Dermis blood vessel endothelial cell (primary cell): ENCODE results near the gene ARNT2. TPM values are rescaled to one million over a fixed set of nuclear protein-coding genes. Genes with fewer than 3 reads are reported as not detected.

ENCODE experiments used
- DNase-seq: peaks from one replicate; pipeline ENCODE4 v3.0.0; 2010
- total RNA-seq: library from RNA; depleted of rRNA; stranded (reverse); fragments of >200 nt; gene quantifications from 2 replicates; pipeline ENCODE4 v1.2.3, GENCODE V29; 2014

ARNT2 gene
- total RNA-seq, 1 donor from 2014 or later = 0.34 TPM

DNA sequence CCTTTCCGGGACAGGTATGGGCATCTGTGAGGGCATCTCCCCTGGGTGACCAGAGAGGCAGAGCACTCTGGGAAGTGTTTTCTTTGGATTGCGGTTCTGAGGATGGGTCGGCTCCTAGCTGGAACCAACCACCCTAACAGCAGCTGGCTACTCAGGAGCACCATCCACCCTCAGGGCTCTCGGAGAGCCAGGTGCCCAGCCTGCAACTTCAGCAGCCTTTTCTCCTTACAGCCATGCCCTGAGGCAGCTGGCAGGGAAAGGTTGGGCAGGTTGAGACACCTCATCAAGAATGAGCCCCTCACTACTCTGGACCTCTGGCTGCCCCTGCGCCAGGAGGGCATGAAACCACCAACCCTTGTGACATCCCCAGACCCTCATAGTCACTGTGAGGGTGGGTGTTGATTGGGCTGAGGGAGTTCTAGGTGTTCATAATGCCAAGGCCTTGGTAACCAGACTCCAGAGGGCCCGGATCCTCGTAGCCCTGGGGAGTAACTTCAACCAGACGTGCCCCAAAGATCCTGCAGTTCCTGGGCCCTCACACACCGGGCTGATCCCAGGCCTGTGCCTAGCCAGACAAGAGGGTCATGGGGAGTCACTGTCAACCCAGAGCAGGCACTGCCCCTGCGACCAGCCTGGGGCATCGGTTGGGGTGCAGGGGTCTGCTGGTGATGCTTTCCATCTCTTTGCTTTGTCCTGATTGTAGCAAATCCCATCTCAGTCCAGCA is 176.5 kb downstream of the ARNT2 start:
- no peak for DNase-seq

DNA sequence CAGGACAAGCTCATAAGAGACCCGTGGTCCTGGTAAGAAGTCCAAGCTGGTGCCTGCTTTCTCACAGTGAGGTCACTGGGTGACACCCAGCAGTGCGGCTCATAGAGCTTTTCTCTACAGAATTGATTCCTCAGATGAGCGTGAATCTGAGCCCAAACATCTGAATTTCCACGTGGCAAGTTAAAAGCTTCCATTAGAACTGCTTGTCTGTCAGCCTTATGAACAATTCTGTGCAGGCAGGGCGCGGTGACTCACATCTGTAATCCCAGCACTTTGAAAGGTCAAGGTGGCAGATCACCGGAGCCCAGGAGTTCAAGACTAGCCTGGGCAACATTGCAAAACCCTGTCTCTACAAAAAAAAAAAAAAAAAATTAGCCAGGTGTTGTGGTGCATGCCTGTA is 177.8 kb downstream of the ARNT2 start:
- DNase-seq = no peak

DNA sequence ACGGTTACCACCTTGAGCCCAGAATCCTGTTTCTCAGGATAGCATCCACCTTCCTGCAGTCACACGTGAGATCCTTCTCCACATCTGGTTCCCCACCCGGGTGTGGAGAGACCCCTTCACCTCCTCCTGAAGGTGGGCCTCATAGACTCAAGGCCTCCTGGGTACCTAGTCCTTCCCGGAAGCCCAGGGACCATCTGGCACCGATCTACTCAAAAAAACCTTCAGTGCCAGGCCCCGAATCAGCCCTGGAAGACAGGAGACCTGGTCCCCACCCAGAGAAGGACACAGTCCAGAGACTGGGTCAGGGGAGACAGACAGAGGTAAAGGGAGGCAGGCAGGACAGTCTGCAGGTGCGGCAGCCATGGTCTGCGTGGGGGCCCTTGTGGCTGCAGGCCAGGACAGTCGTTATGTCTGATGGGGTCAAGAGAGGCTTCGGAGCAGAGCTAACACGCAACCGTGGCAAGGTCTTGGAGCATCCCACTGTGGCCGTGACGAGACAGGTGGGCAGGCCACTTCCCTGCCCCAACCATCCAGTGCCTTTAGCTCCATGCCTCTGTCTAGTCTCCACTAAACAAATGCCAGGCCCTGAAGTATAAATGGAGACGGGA is 178.7 kb downstream of the ARNT2 start:
- DNase-seq = no peak

DNA sequence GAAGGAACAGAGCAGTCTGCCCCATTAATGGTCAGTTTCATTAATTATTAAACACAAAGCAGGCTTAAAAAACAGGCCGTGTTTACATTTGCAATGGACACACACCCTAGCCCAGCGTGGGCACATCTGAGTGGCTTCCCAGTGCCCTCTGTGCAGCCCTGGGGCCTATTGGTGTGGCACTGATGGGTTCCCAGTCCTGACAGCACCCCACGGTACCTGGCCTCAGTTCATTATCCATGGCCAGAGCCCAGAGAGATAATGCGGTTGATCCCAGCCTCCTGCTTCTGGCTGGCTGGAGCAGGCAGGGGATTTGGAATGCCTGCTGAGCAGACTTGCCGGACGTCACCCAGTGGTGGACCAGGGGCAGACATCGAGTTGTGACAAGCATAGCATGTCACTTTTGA is 180.4 kb downstream of the ARNT2 start:
- DNase-seq = no peak

DNA sequence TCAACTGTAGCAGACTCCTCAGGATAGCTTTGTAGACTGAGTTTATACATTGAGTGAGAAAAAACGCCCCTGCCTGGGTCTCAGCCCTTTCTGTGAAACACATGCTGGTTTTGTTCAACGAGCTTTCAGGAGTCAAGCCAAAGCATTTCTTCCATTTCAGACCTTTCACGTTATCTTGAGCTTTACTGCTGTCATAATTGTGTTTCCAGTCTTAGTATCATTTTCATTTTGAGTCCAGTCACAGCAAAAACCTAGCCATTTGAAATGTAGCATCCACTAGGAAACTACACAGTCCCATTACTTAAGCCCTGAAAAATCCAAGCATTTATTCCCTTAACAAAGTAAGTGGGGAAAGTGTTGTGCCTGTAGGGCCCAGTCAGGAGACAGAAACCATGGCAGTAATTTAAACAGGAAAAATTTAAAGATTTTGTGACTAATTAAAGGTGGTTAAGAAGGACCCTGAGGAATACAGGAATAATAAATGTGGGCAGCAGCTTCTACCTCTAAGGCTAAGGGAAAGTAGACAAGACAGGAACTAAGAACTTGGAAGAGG is 180.9 kb downstream of the ARNT2 start:
- DNase-seq = no peak

DNA sequence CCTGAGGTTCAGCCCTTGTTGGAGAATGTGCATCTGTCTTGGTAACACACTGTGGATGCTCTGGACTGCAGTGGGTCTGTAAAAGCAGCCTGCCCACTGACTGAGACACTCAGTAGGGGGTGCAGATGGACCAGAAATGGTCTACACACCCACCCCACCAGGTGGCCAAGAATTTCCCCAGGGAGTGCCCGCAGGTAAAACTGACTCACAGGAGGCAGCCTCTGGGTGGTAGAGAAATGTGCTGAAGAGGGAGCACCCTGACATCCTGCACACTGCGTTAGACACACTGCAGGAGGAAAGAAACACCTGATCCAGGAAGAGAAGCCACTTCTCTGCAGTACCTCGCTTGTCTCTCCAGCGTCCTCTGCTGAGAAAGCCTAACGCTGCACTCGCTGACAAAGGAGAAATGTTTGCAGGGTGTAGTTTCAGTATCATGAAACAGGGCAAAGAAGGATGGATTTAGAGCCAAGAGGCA is 181.4 kb downstream of the ARNT2 start:
- DNase-seq = no peak

DNA sequence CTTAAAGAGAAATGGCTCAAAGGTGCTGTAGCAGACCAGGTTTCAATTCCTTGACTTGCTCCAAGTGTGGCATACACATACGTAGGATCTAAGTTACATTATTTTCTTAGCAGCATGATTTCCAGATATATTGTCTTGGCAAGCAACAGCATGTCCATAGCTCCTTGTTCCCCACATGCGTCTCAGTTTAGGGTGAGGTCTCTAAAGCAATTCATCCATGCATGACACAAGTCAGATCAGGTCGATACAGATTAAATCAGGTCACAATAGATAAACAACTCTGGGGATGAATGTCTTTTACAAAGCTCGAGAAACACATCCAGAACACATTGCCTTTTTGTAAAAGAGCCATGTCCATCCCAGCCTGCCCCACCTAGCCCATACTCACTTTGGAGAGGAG is 182.0 kb downstream of the ARNT2 start:
- no peak for DNase-seq

DNA sequence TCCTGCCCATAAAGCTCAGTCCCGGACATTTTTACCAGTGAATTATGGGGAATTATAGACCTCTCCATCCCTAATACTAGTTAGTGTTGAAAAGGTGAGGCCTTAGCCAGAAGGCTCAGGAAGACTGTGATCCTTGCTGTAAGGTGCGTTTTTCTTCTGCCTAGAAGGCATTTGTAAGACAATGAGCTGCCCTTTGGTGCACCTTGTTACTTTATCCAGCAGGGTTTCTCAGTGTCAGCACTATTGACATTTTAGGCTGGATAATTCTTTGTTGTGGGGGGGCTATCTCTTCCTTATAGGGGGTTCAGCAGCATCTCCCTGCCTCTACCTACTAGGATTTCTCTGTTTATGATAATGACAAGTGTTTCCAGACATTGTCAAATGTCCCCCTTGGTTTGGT is 182.8 kb downstream of the ARNT2 start:
- no peak for DNase-seq

DNA sequence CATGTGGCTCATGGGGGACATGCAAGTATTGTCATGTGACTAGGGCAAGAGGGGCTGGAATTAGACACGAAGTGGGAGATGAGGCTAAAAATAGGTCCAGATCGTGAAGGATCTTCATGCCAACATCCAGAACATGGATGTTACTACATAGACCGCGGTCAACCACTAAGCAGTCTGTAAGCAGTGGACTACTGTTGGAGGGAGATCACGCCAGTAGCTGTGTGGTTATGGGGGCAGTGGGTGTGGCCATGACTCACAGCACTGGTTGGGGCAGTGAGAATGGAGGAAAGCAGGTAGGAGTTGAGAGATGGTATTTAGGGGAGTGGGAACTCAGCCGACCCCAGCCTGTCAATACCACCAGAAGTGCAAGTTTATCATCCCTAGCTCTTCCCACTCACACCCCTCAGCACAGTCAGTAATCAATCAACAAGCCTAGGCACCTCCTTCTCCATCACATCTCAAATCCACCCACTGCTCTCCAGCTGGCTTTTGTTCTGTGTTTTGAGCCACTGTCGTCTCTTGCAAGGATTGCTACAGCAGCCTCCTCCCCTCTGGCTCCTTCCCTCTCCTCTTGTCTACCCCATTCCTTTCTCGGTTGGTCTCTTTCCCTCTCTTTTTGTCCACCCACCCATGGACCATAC is 183.8 kb downstream of the ARNT2 start:
- DNase-seq = no peak

DNA sequence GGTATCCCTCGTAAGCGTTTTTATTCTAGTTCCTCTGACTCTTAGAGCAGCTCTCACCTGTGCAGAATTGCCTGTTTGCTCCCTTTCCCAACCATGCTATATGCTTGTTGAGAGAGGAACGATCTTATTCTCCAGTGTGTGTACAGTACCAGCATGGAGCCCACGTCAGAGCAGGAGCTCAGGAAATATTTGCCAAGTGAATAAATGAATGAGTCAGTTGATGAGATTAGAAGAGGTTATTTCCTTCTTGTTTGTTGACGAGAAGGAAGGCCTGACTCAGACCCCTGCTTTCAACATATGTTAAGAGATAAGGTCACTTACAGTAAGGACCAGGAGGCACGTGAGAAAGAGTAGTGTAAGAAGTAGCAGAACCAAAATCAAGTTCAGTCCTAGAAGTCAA is 184.6 kb downstream of the ARNT2 start:
- peak; percentile 78 for DNase-seq

DNA sequence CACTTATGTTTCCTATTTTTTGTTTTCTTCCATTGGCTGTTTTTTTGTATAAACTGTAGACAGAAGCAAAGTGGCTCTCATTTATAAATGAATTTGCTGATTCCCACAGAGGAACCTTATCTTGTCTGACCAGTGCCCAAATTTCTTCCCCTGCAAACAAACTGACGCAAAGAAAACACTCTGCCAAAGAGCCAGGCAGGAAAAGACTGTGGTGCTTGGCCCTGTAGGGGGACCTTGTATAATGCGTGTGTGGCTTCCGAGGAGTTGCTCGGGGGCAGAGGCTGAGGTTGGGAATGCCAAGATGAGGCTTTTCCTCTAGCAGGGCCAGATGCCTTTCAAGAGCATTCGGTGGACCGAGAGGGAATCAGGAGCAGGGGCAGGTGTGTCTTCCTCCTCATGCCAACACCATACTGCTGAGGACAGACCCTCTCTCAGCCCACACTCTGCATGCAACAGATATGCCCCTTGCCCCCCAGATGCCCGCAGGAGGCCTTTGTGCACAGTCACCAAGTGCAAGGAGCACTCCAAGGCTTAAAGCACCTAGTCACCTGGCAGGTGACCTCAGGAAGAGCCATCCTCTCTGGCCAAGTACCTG is 186.7 kb downstream of the ARNT2 start:
- peak; percentile 16 for DNase-seq

DNA sequence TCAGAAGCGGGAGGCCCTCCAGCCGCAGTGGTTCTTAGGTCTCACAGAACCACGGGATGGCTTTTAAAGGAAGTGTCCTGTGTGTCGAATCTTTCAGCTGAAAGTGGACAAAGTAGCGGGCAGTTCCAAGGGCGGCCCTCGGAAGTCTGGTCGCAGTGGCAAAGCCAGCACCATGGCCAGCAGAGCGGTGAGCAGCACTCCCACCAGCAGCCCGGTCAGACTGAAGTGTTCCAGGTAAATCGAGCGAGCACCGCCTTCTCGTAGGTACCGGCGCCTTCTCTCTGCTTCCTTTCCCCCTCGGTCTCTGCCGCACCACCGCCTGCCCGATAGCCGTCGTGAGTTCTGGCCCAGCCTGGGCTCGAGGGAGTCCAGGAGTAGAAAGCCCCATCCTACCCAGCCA is 187.3 kb downstream of the ARNT2 start:
- no peak for DNase-seq

DNA sequence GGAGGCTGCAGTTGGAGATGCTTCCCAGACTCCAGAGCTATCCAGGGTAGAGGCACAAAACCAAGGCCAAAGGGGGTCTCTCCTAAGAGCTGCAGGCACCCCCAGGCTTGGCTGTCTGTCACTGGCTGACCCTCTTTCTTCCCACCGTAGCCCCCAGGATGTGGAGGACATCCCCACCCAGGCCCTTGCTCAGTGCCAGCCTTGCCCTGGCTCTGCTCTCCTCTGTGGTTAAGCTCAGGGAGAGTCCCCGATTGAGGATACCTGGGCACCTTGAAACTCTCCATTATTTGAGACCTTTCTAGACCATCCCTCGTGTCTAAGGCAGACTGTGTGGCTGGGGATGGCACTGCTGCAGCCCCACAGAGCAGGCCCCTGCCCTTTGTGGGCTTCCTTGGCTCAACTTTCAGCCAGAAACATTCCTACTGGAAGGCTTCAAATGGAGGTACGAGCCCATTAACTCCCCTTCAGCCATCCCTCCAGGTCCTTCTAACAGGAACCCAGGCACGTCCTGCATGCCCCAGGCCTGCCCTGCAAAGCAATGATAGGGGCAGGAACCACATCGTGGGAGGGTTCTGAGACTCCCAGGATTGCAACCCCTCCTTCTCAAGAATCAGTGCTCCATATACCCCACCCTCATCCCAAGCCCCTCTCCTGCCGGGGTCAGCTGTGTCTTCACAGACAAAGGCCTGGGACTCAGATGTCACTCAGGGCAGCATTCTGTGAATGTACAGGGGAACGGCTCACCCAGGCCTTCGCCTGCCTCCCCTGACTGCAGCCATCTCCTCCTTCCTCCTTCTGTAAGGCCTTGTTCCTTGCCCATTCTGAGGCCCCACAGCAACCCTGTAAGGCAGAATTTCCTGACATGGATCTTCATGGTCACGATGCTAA is 188.0 kb downstream of the ARNT2 start:
- no peak for DNase-seq

DNA sequence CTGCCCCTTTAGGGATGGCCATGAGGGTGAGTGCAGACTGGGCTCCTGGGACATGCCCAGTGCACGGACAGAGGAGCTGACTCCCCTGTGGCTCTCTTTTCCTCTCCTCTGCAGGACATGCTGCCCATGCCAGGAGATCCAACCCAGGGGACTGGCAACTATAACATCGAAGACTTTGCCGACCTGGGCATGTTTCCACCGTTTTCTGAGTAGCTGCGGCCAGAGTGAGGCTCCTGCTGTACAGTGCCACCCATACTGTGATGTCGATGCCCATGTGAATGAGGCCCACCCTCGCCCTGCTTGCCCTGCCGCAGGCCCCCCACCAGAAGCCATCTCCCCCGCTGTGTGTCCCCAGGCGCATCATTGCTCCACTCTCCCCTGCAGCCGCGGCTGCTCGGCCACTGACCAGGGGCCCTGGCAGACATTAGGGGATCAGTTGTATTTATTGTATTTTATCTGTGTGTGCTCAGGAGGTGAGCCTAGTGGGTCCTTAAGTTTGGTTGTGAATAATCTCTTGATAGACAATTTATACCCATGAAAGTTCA is 189.4 kb downstream of the ARNT2 start:
- no peak for DNase-seq

DNA sequence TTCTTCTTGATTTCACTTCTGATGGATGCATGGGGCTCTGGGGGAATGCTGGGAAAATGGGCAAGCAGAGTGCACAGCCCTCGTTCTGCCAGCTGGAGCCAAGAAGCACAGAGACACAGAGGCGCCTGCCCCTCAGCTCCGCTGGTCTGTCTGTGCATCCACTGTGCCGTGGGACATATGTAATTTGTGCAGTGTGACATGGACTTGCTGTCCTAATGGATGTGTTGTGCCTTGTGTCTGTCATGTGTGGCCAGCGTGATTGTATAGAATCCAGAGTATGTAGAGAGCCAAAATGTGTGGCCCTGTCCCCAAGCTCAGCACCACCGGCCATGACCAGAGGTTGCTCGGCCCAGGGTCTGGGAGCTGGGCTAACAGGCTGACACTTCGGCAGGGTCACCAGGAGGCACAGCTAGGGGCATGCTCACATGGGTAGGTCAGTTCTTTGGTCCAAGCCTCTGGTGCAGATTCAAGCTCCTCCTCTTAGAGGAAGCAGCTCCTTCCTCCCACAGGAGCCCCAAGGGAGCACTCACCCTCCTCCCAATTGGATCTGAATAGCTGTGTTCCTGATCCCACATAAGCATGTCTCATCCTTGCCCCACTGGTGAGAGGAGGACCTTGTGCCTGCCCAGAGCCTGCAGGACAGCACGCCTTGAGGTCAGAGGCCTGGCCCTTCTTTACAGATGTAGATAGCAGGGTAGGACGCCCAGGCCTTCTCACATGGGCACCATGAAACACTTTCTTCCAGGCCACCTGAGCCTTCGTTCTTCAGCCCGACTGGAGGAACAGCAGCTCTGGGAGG is 190.1 kb downstream of the ARNT2 start:
- DNase-seq = no peak

DNA sequence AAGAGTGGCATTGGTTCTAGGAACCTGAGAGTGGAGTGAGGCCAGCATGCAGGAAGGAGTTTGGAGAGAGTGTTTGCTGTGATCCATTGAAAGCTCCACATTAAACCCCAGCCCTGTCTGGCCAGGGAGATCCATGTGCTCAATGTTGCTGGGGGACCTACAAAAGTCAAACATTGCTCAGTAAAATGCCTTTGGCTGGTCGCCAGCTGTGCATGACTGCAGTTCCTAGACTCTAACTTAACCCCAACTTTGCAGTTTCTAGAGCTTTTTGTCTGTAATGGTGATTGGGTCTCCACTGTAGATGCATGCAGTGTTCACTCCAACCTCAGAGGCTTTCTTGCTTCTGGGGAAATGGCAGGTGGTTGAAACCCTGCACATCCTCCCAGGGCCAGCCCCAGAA is 191.2 kb downstream of the ARNT2 start:
- peak; percentile 39 for DNase-seq

DNA sequence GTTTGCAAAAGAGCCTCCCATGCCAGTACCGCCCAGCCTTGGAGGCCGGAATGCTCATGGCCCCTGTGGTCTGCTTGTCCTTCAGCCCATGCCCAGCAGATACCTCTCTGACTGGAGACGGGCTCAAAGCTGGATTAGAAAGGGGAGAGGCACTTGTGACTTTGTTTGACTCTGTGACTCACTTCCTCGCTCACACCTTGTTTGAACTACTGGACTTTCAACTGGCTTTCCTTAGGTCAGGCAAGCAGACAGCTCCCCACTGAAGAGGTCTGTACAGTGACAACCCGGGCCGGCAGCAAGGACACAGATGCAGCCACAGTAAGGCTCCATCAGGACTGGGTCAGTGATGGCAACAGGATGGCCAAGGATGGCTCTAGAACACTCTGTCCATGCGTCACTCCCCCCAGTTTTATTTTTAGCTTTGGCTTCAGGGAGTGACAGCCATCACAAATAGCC is 192.4 kb downstream of the ARNT2 start:
- peak; percentile 23 for DNase-seq

DNA sequence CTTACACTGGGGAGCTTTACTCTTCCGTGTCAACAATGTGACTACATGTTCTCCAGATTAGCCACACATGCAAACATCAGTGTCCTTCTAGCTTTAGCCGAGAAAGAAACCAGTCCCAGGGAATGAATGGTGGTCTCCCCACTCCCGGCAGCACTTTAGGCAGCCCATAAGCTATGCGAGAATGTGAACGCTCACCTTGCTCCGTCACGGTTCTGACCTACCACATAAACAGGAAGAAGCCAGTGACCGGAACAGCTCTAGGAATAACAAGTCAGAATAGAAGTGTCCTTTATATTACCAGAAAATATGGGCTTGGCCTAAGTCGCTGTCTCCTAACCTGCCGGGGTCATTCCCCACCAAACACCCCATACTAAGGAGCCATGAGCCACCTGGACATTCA is 192.9 kb downstream of the ARNT2 start:
- no peak for DNase-seq

DNA sequence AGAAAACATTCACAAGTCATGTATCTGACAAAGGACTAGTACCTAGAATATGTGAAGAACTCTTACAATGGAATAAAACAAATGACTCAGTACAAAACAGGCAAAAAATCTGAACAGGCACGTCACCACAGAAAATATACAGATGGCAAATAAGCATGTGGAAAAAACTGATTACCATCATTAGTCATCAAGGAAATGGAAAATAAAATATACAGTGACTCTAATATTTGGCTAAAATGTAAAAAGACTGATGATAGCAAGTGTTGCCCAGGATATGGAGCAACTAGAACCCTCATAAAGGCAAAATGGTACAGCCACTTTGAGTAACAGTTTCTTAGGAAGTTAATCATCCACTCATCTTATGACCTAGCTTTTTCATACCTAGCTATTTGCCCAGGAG is 195.2 kb downstream of the ARNT2 start:
- peak; percentile 69 for DNase-seq

DNA sequence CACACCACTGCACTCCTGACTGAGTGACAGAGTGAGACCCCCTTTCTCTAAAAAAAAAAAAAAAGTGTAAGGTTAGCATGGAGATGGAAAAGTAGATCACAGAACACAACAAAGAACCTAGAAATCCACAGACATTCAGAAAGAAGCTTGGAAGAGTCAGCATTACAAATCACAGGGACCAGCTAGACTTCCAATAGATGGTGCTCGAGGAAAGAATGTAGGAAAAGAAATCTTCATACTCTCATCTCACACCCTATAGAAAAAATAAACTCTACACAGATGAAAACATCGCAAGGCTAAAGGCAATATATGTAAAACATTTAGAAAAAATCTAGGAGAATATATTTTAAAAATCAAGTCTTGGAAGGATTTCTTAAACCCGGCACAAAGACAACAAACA is 196.4 kb downstream of the ARNT2 start:
- no peak for DNase-seq

DNA sequence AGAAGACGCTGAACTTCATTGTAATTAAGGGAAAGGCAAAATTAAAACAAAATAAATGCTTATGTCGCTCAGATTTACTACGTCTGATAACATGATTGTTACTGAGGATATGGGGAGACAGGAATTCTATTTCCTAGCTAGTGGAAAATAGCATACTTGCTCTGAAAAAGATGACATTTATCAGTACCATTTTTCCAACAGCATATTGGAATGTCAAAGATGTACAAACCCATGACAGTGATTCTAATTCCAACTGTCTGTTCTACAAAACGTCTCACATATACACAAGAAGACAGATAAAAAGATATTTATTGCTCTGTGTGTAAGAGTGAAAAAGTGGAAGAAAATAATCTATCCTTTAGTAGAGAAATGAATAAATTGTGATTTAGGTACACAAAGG is 197.1 kb downstream of the ARNT2 start:
- DNase-seq = no peak
